ENCODE data around the gene SH3GL3. TPM values are rescaled to one million over a fixed set of nuclear protein-coding genes. Genes with fewer than 3 reads are reported as not detected.

The SH3GL3 gene
- polyA plus RNA-seq, 2 of the 4 experiments (the other 2 are of a cell fraction), result 0.19 to 0.21 TPM

DNA sequence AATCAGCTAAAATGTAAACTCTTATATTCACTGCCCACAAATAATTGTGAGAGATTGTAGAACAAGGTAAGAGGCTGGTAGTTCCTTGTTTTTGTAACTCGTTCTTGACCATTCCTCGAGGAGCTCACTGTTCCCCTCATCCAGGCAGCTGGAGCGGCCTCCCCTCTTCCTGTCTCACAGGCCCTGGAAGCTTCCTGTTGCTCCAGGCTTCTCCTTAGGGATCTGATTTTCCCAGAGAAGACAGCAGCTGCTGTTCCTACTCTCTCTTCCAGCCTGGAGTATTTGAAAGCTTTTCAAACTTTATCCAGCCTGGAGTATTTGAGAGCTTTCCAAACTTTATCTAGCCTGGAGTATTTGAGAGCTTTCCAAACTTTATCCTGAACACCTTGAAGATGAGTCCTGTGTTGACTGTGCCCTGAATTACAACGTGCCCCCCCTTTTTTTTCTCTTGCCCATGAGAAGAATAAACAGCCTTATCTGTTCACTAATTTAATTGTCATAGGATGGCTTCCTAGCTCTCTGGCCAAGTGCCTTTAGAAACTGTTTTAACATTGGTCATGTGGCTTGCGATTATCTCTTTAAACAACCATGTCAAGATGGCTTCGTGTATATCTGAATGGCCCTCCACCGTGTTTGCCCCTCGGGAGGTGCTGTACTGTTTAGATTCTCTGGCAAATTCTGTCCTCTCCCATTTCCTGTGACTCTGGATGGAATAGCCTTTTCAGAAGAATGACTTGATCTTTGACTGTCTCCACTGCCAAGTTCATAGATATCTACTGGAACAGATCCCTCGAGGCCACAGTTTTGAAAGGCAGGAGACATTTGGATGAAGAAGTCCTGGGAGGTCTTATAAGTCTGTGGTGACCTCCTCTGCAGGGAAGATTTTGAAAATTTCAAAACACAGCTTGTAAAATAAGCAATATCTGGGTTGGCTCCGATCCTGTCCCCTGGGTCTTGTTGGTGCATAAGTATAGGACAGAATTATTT, 211.6 kb downstream of the SH3GL3 start (continued):
- TF ChIP-seq FOXS1 (CRISPR knock-in tag; IDR thresholded peaks at IDR 0.05), result no peak
- TF ChIP-seq CEBPB (IDR thresholded peaks at IDR 0.05), result no peak

DNA sequence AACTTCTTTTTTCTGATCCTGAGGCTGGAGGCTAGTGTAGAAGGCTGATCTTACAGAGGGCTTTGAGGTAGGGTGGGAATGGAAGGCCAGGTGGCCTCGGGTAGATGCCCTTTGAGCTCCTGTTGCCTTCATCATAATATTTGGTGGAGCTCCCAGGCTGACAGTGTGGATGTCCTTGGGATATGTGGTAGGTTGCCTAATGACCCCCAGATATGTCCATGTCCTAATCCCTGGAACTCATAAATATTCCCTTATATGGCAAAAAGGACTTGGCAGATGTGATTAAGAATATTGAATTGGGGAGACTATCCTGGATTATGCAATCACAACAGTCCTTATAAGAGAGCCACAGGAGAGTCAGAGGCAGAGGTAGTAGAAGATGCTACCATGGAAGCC, 212.3 kb downstream of the SH3GL3 start:
- WGBS (ENCODE audit: missing lambda C conversion rate), result 0% methylated on average over 1 of the region's 1 CpG
- DNase-seq (ENCODE audit: low read depth in 1 of 2, low spot score in 1 of 2) (no peak), ATAC-seq (no peak), FAIRE-seq (no peak)
- ChIA-PET CTCF (interaction anchor here (1.2 kb wide), 2 partner anchors 26 to 94 kb away, joined by 3 read pairs; no protein-coding TSS in a partner anchor), POLR2A (no interaction called here)
- Histone ChIP-seq H3K4me1 (peaks cover 12% of the 10 kb centered on the region; the same call in 2 of the 3 replicates), H3K4me2 (no peak overlapping the region), H3K9me3 (no peaks in the 10 kb centered on the region), H3K4me3 (no peak overlapping the region), H3K27ac (no peak overlapping the region)
- TF ChIP-seq PHF8 (IDR thresholded peaks at IDR 0.05; ENCODE audit: borderline replicate concordance, low read depth) (no peak), CBX2 (IDR thresholded peaks at IDR 0.05; ENCODE audit: borderline replicate concordance, low read depth) (no peak), TFCP2L1 (CRISPR knock-in tag; IDR thresholded peaks at IDR 0.05) (no peak)

DNA sequence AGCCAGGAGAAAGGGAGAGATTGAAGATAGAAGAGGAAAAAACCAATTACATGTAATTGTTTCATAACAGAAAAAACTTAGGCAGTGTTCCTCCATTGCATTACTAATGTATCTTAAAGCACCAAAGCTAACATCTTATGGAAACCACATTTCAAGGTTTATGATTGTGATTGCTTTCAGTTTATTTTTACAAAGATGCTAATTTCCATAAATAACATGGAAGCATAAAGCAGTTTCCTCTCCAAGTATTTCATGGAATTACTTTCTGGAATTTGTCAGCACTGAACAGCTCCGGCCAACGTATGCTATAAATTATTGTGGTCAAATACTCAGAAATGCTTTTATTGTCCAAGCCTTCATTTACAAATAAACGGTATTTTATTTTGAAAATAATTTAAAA, 218.3 kb downstream of the SH3GL3 start:
- POLR2A ChIA-PET, result no interaction called here
- 24% methylated on average over 3 of the region's 3 CpGs for WGBS (ENCODE audit: missing lambda C conversion rate)
- Histone ChIP-seq H3K27ac (no peak overlapping the region), H3K4me2 (no peak overlapping the region), H3K4me3 (no peak overlapping the region), H3K4me1 (no peaks in the 10 kb centered on the region), H3K9me3 (peaks cover 8% of the 10 kb centered on the region; the same call in 1 of the 3 replicates)
- TF ChIP-seq, protein P1, sequence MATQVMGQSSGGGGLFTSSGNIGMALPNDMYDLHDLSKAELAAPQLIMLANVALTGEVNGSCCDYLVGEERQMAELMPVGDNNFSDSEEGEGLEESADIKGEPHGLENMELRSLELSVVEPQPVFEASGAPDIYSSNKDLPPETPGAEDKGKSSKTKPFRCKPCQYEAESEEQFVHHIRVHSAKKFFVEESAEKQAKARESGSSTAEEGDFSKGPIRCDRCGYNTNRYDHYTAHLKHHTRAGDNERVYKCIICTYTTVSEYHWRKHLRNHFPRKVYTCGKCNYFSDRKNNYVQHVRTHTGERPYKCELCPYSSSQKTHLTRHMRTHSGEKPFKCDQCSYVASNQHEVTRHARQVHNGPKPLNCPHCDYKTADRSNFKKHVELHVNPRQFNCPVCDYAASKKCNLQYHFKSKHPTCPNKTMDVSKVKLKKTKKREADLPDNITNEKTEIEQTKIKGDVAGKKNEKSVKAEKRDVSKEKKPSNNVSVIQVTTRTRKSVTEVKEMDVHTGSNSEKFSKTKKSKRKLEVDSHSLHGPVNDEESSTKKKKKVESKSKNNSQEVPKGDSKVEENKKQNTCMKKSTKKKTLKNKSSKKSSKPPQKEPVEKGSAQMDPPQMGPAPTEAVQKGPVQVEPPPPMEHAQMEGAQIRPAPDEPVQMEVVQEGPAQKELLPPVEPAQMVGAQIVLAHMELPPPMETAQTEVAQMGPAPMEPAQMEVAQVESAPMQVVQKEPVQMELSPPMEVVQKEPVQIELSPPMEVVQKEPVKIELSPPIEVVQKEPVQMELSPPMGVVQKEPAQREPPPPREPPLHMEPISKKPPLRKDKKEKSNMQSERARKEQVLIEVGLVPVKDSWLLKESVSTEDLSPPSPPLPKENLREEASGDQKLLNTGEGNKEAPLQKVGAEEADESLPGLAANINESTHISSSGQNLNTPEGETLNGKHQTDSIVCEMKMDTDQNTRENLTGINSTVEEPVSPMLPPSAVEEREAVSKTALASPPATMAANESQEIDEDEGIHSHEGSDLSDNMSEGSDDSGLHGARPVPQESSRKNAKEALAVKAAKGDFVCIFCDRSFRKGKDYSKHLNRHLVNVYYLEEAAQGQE (IDR thresholded peaks at IDR 0.05), result no peak
- no peak for TF ChIP-seq ZNF302 (CRISPR knock-in tag; IDR thresholded peaks at IDR 0.05)
- no peak for TF ChIP-seq CHD4 (IDR thresholded peaks at IDR 0.05; ENCODE audit: borderline replicate concordance)
- TF ChIP-seq, protein P2, sequence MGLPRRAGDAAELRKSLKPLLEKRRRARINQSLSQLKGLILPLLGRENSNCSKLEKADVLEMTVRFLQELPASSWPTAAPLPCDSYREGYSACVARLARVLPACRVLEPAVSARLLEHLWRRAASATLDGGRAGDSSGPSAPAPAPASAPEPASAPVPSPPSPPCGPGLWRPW (IDR thresholded peaks at IDR 0.05), result no peak
- no peak for TF ChIP-seq FOSB (CRISPR knock-in tag; IDR thresholded peaks at IDR 0.05)
- no peak for TF ChIP-seq EP300 (IDR thresholded peaks at IDR 0.05)
- TF ChIP-seq EHF (CRISPR knock-in tag; IDR thresholded peaks at IDR 0.05), result no peak
- no peak for TF ChIP-seq RAD21 (conservative IDR thresholded peaks at IDR 0.05 in 1 of 2, IDR thresholded peaks at IDR 0.05 in 1 of 2)
- no peak for TF ChIP-seq CHD2 (IDR thresholded peaks at IDR 0.05; ENCODE audit: low read length, partially characterized antibody)
- no peak for TF ChIP-seq MAFK (IDR thresholded peaks at IDR 0.05; ENCODE audit: partially characterized antibody)
- no peak for TF ChIP-seq CEBPB (IDR thresholded peaks at IDR 0.05)
- TF ChIP-seq, protein P3, sequence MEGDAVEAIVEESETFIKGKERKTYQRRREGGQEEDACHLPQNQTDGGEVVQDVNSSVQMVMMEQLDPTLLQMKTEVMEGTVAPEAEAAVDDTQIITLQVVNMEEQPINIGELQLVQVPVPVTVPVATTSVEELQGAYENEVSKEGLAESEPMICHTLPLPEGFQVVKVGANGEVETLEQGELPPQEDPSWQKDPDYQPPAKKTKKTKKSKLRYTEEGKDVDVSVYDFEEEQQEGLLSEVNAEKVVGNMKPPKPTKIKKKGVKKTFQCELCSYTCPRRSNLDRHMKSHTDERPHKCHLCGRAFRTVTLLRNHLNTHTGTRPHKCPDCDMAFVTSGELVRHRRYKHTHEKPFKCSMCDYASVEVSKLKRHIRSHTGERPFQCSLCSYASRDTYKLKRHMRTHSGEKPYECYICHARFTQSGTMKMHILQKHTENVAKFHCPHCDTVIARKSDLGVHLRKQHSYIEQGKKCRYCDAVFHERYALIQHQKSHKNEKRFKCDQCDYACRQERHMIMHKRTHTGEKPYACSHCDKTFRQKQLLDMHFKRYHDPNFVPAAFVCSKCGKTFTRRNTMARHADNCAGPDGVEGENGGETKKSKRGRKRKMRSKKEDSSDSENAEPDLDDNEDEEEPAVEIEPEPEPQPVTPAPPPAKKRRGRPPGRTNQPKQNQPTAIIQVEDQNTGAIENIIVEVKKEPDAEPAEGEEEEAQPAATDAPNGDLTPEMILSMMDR (IDR thresholded peaks at IDR 0.05), result no peak
- no peak for TF ChIP-seq PHF8 (IDR thresholded peaks at IDR 0.05; ENCODE audit: borderline replicate concordance, low read depth)
- no peak for TF ChIP-seq FOXS1 (CRISPR knock-in tag; IDR thresholded peaks at IDR 0.05)
- CTCF ChIA-PET, result no interaction called here
- DNase-seq (ENCODE audit: low read depth in 1 of 2, low spot score in 1 of 2) (no peak), ATAC-seq (no peak), FAIRE-seq (no peak)

Other genes with a start within 250 kb of the SH3GL3 start
- 49.3 and 91.2 TPM in 2 replicates for gene HDGFL3, start 239.5 kb upstream of the SH3GL3 start, polyA plus RNA-seq (2011; rRNA removed)
- 47.4 to 51.1 TPM (median 50.8 TPM) in 3 replicates for gene HDGFL3, start 239.5 kb upstream of the SH3GL3 start, polyA plus RNA-seq (2017; fragmentation: RNase III; extraction: RNeasy Plus Mini Kit Qiagen cat#74134 plus additional on column Dnase treatment)
- 0.34 and 0.44 TPM in 2 replicates for gene BNC1, start 162.7 kb upstream of the SH3GL3 start, polyA plus RNA-seq (2011; rRNA removed)
- 0.22 to 0.43 TPM (median 0.28 TPM) in 3 replicates for gene BNC1, start 162.7 kb upstream of the SH3GL3 start, polyA plus RNA-seq (2017; fragmentation: RNase III; extraction: RNeasy Plus Mini Kit Qiagen cat#74134 plus additional on column Dnase treatment)
- gene ADAMTSL3, start 206.8 kb downstream of the SH3GL3 start, polyA plus RNA-seq (2011; rRNA removed), result 0.25 and 0.52 TPM in 2 replicates
- 0.22 to 0.58 TPM (median 0.51 TPM) in 3 replicates for gene ADAMTSL3, start 206.8 kb downstream of the SH3GL3 start, polyA plus RNA-seq (2017; fragmentation: RNase III; extraction: RNeasy Plus Mini Kit Qiagen cat#74134 plus additional on column Dnase treatment)